Measurements from ENCODE around the gene GPR156. TPM values are rescaled to one million over a fixed set of nuclear protein-coding genes. Genes with fewer than 3 reads are reported as not detected.

GPR156 gene
- total RNA-seq, 3 donors from 2014 or later = 0.33 to 0.88 (median 0.64) TPM

GRCh38 chr3:120163026-120163425 is 122.0 kb downstream of the GPR156 start:
- intact Hi-C loops (cut with DNase I; ENCODE audit: low total_unique reads) = no loop called here
- DNase-seq (ENCODE audit: low spot score in 2 of 2) = no peak
- no peak for TF ChIP-seq CTCF (IDR thresholded peaks at IDR 0.05)
- TF ChIP-seq POLR2A (IDR thresholded peaks at IDR 0.05) = no peak
- no peak for TF ChIP-seq POLR2AphosphoS5 (IDR thresholded peaks at IDR 0.05)
- H3K4me3 ChIP-seq = no peak overlapping the region
- no peaks in the 10 kb centered on the region for H3K9me3 ChIP-seq
- no peaks in the 10 kb centered on the region for H3K36me3 ChIP-seq
- H3K27ac ChIP-seq = no peak overlapping the region
- H3K4me1 ChIP-seq = no peaks in the 10 kb centered on the region
- H3K27me3 ChIP-seq = no peaks in the 10 kb centered on the region

- H3K4me3 ChIP-seq = no peak overlapping the region
- H3K27me3 ChIP-seq = no peaks in the 10 kb centered on the region
- no peaks in the 10 kb centered on the region for H3K36me3 ChIP-seq
- DNase-seq (ENCODE audit: low spot score in 2 of 2) = no peak
- no peaks in the 10 kb centered on the region for H3K4me1 ChIP-seq
- H3K9me3 ChIP-seq = no peaks in the 10 kb centered on the region
- intact Hi-C loops (cut with DNase I; ENCODE audit: low total_unique reads) = no loop called here
- no peak for TF ChIP-seq POLR2AphosphoS5 (IDR thresholded peaks at IDR 0.05)
- TF ChIP-seq CTCF (IDR thresholded peaks at IDR 0.05) = no peak
- TF ChIP-seq POLR2A (IDR thresholded peaks at IDR 0.05) = no peak
- H3K27ac ChIP-seq = no peak overlapping the region
Observed at GRCh38 chr3:120162400-120162799, 122.6 kb downstream of the GPR156 start.

GRCh38 chr3:120161902-120162301 is 123.1 kb downstream of the GPR156 start:
- no peaks in the 10 kb centered on the region for H3K9me3 ChIP-seq
- TF ChIP-seq CTCF (IDR thresholded peaks at IDR 0.05) (no peak), POLR2A (IDR thresholded peaks at IDR 0.05) (no peak), POLR2AphosphoS5 (IDR thresholded peaks at IDR 0.05) (no peak)
- H3K4me1 ChIP-seq = no peaks in the 10 kb centered on the region
- H3K27me3 ChIP-seq = no peaks in the 10 kb centered on the region
- intact Hi-C loops (cut with DNase I; ENCODE audit: low total_unique reads) = no loop called here
- H3K4me3 ChIP-seq = no peak overlapping the region
- DNase-seq (ENCODE audit: low spot score in 2 of 2) = no peak
- H3K27ac ChIP-seq = no peak overlapping the region
- no peaks in the 10 kb centered on the region for H3K36me3 ChIP-seq

GRCh38 chr3:120160050-120160449 is 125.0 kb downstream of the GPR156 start:
- H3K36me3 ChIP-seq = no peaks in the 10 kb centered on the region
- peaks cover 3 to 4% of the 10 kb centered on the region in 2 donors for H3K9me3 ChIP-seq
- DNase-seq (ENCODE audit: low spot score in 2 of 2) = peak; percentile 67 to 84
- no peak overlapping the region for H3K4me3 ChIP-seq
- no peaks in the 10 kb centered on the region for H3K4me1 ChIP-seq
- TF ChIP-seq CTCF (IDR thresholded peaks at IDR 0.05) (no peak), POLR2AphosphoS5 (IDR thresholded peaks at IDR 0.05) (peak; percentile 45 to 75 (median 67))
- H3K27me3 ChIP-seq = no peaks in the 10 kb centered on the region
- intact Hi-C loops (cut with DNase I; ENCODE audit: low total_unique reads) = no loop called here
- peak overlapping the region in 1 of 2 donors; percentile 33 for H3K27ac ChIP-seq

- Histone ChIP-seq H3K4me1 (no peaks in the 10 kb centered on the region), H3K36me3 (no peaks in the 10 kb centered on the region), H3K4me3 (no peak overlapping the region), H3K27ac (no peak overlapping the region), H3K27me3 (no peaks in the 10 kb centered on the region), H3K9me3 (peaks cover 9 to 11% of the 10 kb centered on the region in 2 donors)
- no peak for DNase-seq (ENCODE audit: low spot score in 2 of 2)
- TF ChIP-seq POLR2AphosphoS5 (IDR thresholded peaks at IDR 0.05) (no peak), POLR2A (IDR thresholded peaks at IDR 0.05) (no peak), CTCF (IDR thresholded peaks at IDR 0.05) (no peak)
- intact Hi-C loops (cut with DNase I; ENCODE audit: low total_unique reads) = no loop called here
Observed at GRCh38 chr3:120157681-120158080, 127.3 kb downstream of the GPR156 start.

Data from breast epithelium (tissue), 4 donors.